GM10248 (cell line): ENCODE results near the gene MPP2.

Experiments
- CTCF ChIA-PET: fragments of 300-600 bp; sonication (Branson Sonifier 250); formaldehyde crosslinking; extraction: SDS; loops from one replicate; lab custom pipeline; 2021; ENCODE audit warnings: antibody characterized with exemption; lab: Yijun Ruan, JAX
- POLR2A ChIA-PET: fragments of 350-650 bp; sonication (Branson Sonifier 250); formaldehyde crosslinking; extraction: SDS; loops from one replicate; lab custom pipeline; 2020; ENCODE audit warnings: antibody characterized with exemption; lab: Yijun Ruan, JAX
- DNase-seq: peaks from one replicate; pipeline ENCODE4 v3.0.0; 2012; ENCODE audit errors: extremely low spot score
- TF ChIP-seq, protein P1 (sequence below): IDR thresholded peaks from 2 replicates; pipeline ENCODE4 v1.5.1; 2012; ENCODE audit warnings: mild to moderate bottlenecking, low read depth; ENCODE audit errors: extremely low read depth, missing control alignments, control extremely low read depth

The MPP2 gene

DNA sequence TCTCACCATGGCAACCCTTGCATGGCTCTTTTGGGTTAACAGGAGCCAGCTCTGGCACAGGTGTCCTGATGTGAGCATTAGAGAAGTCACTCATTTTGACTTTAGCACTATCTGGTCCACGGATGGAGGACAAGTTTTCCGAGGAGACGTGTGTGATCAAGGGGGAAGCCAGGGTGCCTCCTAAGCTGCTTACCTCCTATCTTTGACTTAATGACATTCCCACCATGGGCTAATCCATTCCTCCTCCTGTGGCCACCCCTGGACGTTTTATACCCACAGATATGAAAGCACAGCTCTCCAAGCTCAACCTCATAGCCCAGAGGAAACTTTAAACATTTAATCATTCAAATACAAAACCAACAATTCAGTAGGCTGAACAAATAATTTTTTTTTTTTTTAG, 18.8 kb downstream of the MPP2 start:
- TF ChIP-seq, protein P1, sequence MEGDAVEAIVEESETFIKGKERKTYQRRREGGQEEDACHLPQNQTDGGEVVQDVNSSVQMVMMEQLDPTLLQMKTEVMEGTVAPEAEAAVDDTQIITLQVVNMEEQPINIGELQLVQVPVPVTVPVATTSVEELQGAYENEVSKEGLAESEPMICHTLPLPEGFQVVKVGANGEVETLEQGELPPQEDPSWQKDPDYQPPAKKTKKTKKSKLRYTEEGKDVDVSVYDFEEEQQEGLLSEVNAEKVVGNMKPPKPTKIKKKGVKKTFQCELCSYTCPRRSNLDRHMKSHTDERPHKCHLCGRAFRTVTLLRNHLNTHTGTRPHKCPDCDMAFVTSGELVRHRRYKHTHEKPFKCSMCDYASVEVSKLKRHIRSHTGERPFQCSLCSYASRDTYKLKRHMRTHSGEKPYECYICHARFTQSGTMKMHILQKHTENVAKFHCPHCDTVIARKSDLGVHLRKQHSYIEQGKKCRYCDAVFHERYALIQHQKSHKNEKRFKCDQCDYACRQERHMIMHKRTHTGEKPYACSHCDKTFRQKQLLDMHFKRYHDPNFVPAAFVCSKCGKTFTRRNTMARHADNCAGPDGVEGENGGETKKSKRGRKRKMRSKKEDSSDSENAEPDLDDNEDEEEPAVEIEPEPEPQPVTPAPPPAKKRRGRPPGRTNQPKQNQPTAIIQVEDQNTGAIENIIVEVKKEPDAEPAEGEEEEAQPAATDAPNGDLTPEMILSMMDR, result no peak
- ChIA-PET CTCF (interaction anchor here (1.1 to 2.2 kb wide), 4 partner anchors 9 to 22 kb away, joined by 3 to 19 read pairs (median 5); no protein-coding TSS in a partner anchor), POLR2A (no interaction called here)
- no peak for DNase-seq

DNA sequence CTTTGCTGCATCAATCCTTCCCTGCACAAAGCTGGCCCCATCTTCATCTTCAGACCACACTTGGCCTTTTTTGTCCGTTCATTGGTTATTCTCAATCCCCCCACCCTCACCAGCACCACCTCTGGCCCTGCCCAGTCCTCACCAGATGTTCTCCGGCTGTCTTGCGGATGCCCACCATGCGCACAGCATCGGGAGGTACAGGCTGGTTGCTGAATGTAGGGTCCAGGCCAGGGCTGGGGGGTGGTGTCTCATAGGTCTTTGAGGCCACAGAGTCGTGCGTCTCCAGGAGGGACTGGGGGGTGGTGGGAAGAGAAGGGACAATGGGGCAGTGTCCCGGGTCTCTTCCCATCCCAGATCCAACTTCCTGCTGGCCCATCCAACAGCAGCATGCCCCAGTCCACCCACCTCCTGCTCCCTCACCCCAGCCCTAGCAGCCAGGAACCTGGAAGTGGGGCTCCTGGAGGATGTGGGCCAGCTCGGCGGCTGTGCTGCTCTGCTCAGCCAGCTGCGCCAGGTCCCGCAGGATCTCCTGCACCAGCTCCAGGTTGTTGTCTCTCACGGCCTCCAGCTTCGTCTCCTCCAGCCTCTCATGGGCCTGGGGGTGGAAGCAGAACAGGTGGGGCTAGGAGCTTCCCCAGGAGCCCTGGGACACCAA, 24.4 kb downstream of the MPP2 start:
- CTCF ChIA-PET, result interaction anchor here (0.8 kb wide), 1 partner anchor 61 kb away, joined by 3 read pairs; no protein-coding TSS in a partner anchor

DNA sequence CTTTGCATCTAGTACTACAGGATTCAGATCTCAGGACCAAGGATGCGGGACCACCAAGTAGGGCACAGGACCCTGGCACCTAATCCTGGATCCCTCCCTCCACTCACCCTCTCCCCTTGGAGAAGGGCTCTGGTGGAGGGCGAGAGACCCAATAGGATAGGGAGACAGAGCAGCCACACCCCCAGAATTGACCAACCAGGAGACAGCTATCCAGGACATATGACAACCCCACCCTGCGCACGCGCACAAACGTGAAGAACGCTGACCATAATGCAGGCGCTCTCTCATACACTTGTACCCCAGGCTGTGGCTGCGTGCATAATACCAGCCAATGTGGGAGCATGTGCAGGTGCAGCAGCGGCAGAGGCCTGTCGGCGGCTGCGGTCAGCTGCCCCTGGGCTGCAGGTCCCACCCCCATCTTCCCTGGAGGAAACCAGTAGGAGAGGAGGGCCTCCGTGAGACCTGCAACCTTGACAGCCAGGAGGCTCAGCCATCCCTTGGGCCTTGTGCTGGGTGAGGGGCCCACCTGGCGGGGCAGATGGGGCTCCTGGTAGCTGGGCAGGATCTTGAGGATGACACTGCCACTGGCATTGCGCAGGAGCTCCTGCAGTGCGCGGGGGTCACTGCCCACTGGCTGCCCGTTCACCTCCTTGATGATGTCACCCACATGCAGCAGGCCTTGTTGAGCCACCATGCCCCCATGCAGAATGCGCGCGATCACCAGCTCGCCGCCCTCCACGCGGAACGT, 25.4 kb downstream of the MPP2 start:
- POLR2A ChIA-PET, result no interaction called here
- no peak for DNase-seq
- CTCF ChIA-PET, result interaction anchor here (0.8 to 5.3 kb wide), 8 partner anchors 13 to 115 kb away, joined by 3 to 41 read pairs (median 8); partner anchors contain the start of gene MPP2

More for the DNA sequence above, 24.4 kb downstream of the MPP2 start:
- POLR2A ChIA-PET, result no interaction called here
- DNase-seq, result no peak
- TF ChIP-seq, protein P1, result no peak

DNA sequence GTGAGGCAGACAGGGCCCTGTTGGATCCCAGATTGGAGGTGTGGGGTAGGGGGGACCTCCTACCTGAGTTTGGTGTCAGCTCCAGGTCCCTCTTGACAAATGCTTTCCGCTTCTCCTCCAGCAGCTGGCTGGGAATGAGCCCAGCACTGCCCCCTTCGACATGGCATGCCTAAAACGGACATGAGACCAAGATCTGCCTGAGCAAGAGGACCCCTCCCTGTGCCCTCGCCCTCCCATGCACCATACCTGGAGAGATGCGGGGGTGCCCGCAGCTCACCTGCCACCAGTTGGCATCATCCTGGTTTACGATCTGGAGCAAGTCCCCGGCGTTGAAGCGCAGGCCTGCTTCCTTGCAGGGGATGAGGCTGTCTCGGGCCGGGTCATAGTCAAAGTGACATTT, 26.2 kb downstream of the MPP2 start:
- TF ChIP-seq, protein P1, result no peak
- ChIA-PET CTCF (interaction anchor here (1.0 to 5.3 kb wide), 19 partner anchors 7 to 115 kb away, joined by 3 to 41 read pairs (median 8); partner anchors contain the start of genes CD300LG and MPP2), POLR2A (no interaction called here)
- no peak for DNase-seq

More for the DNA sequence above, 25.4 kb downstream of the MPP2 start:
- TF ChIP-seq, protein P1, result no peak

DNA sequence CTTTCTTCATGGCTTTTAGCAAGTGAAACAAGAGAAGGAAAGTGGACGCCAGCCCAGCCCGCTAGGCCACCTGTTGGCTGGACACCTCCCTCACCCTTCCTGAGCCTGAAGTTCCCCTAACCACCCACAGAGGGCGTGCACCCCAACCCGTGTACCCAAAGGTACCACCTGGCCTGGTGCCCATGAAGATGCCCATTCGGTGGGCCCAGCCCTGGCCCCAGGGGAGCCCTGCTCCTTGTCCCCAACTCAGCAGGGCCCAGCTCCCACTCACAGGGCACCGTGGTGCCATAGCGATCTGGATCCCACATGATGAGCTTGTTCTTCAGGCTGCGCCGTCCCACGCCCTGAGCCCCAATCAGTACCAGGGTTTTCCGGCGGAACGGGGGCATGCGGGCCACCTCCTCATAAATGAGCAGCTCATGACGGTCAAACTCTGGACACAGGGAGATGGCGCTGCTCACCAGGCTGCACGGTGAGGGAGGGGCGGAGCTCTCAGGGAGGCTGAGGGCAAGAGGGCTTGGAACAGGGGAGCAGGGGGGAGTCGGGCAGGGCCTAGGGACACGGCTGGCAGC, 26.8 kb downstream of the MPP2 start:
- POLR2A ChIA-PET, result no interaction called here
- peak; percentile 77 for DNase-seq
- TF ChIP-seq, protein P1, result peak; percentile 53
- CTCF ChIA-PET, result interaction anchor here (0.9 to 5.3 kb wide), 23 partner anchors 8 to 163 kb away, joined by 3 to 41 read pairs (median 7); partner anchors contain the start of genes CD300LG and MPP2

DNA sequence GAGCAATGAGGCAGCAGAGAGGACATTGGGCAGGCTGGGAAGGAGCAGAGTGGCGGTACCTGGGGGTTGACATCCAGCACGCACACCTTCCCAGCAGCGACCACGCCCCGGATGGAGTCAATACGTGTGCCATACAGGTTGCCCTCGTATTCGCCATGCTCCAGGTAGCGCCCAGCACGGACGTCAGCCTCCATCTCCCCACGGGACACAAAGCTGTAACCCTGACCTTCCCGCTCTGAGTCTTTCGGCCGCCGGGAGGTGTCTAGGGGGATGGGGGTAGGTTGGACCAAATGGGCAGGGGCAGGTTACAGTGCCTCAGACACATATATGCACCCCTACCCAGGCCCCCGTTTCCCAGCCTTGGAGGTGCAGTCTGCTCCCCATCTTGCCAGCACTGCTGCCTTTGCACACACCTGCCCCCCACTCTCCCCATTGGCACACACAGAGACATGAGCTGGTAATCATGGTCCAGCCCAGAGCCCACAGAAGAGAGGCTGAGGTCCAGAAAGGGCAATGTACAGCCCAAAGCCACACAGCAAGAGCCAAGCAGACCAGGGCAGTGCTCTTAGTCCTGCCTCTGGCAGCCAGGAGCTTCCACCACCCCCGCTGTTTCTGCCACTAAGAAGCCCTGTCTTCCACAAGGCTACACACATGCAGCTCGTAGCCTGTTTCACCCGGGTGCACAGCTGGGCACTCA, 27.5 kb downstream of the MPP2 start:
- TF ChIP-seq, protein P1, result no peak
- ChIA-PET CTCF (interaction anchor here (0.9 to 5.3 kb wide), 29 partner anchors 8 to 292 kb away, joined by 3 to 41 read pairs (median 7); partner anchors contain the start of genes CD300LG and MPP2), POLR2A (no interaction called here)
- no peak for DNase-seq
